Measurements from ENCODE around the gene ANKS1A. TPM values are rescaled to one million over a fixed set of nuclear protein-coding genes. Genes with fewer than 3 reads are reported as not detected.
A peak's percentile ranks its signal among the peaks of the same experiment; 100 is the strongest.

ANKS1A gene
- total RNA-seq, 1 experiment from 2014 or later = 26.5 TPM

- H4K91ac ChIP-seq (ENCODE audit: insufficient read length, low read depth, low read length) = no peak overlapping the region
- peaks cover 10 to 12% of the 10 kb centered on the region in 2 experiments for H3K4me1 Mint-ChIP-seq
- H3K23me2 ChIP-seq (ENCODE audit: insufficient read length, low read depth, low read length, poor library complexity, severe bottlenecking) = no peaks in the 10 kb centered on the region
- peaks cover 0 to 2% (median 0%) of the 10 kb centered on the region in 3 experiments; a peak in 1 of 7 replicates for H3K36me3 Mint-ChIP-seq (ENCODE audit: insufficient read depth in 1 of 3, low read depth in 3 of 3)
- peaks cover 3% of the 10 kb centered on the region for H3K79me1 ChIP-seq (ENCODE audit: insufficient read depth, low read depth, low read length, poor library complexity, severe bottlenecking)
- no peak overlapping the region for H3T11ph ChIP-seq (ENCODE audit: low read length)
- no peak overlapping the region for H3K4me3 Mint-ChIP-seq
- no peak overlapping the region for H3K9ac ChIP-seq (ENCODE audit: extremely low read depth, insufficient read length, low read length)
- H3K27me3 Mint-ChIP-seq (ENCODE audit: low read depth) = no peaks in the 10 kb centered on the region
- no peaks in the 10 kb centered on the region for H3K27me3 ChIP-seq (ENCODE audit: insufficient read depth, low read length)
- H3K4ac ChIP-seq (ENCODE audit: low read depth, low read length) = no peak overlapping the region
- H2AFZ ChIP-seq (ENCODE audit: low read length) = no peak overlapping the region
- H4K20me1 ChIP-seq (ENCODE audit: control insufficient read depth, insufficient read depth, insufficient read length) = no peaks in the 10 kb centered on the region
- H3K4me2 ChIP-seq (ENCODE audit: insufficient read depth, insufficient read length, low read length) = no peak overlapping the region
- no peak overlapping the region for H4K5ac ChIP-seq (ENCODE audit: insufficient read length, low read depth, low read length)
- no peak overlapping the region for H3K23ac ChIP-seq (ENCODE audit: insufficient read length, low read depth, low read length)
- H3K4me1 ChIP-seq (ENCODE audit: insufficient read depth, low read length) = no peaks in the 10 kb centered on the region
- no peak overlapping the region for H2BK5ac ChIP-seq (ENCODE audit: insufficient read length, low read length)
- no peak for DNase-seq
- peak overlapping the region in 1 of 3 experiments; percentile 59; a peak in 1 of 7 replicates for H3K27ac Mint-ChIP-seq
- no peak overlapping the region for H2BK15ac ChIP-seq (ENCODE audit: low read depth, low read length)
- no peaks in the 10 kb centered on the region for H3K9me3 ChIP-seq (ENCODE audit: control insufficient read depth, low read depth, low read length)
- H2BK12ac ChIP-seq (ENCODE audit: insufficient read length, low read depth, low read length) = no peak overlapping the region
- no peaks in the 10 kb centered on the region for H3K9me3 Mint-ChIP-seq
- H3K56ac ChIP-seq (ENCODE audit: insufficient read length, low read depth, low read length) = no peak overlapping the region
- H4K8ac ChIP-seq (replicated peaks; ENCODE audit: insufficient read length, low read depth, low read length) = no peak overlapping the region
- no CpG with 5 or more reads among the region's 1 CpG for WGBS (ENCODE audit: extremely low coverage, insufficient read length, low lambda C conversion rate)
- no peak overlapping the region for H2BK120ac ChIP-seq (ENCODE audit: low read depth, low read length, poor library complexity, severe bottlenecking)
- H3K27ac ChIP-seq (ENCODE audit: insufficient read length, low read depth, low read length) = no peak overlapping the region
- no peak overlapping the region for H3K14ac ChIP-seq (ENCODE audit: insufficient read depth, low read length)
- H3K18ac ChIP-seq (ENCODE audit: insufficient read length, low read depth, low read length) = no peak overlapping the region
- H2BK20ac ChIP-seq (ENCODE audit: low read depth, low read length, poor library complexity, severe bottlenecking) = no peak overlapping the region
- H3K79me2 ChIP-seq (ENCODE audit: insufficient read depth, low read length) = no peaks in the 10 kb centered on the region
- no peak overlapping the region for H2AK5ac ChIP-seq (ENCODE audit: insufficient read length, low read length)
- TF ChIP-seq CTCF (conservative IDR thresholded peaks at IDR 0.05) = no peak
These were observed 30.6 kb downstream of the ANKS1A start for GRCh38 chr6:34919651-34920050.

Measured in H9 (cell line).